Epithelial cell of proximal tubule (primary cell): Measurements from ENCODE around the gene ZNF445. TPM values are rescaled to one million over a fixed set of nuclear protein-coding genes. Genes with fewer than 3 reads are reported as not detected.

Source experiments
- DNase-seq: peaks from one replicate; pipeline ENCODE4 v3.0.0-alpha.2; 2011; ENCODE audit warnings: low read depth
- H3K4me3 ChIP-seq: 2 replicates; pipeline ENCODE4 v1.5.1; 2011; ENCODE audit warnings: low read depth, mild to moderate bottlenecking, low read length
- total RNA-seq: library from RNA; depleted of rRNA; stranded (reverse); fragments of >200 nt; gene quantifications from 2 replicates; pipeline ENCODE4 v1.2.3, GENCODE V29; 2015
- TF ChIP-seq, protein P1 (sequence below): conservative IDR thresholded peaks from 2 replicates; pipeline ENCODE4 v1.5.1; 2012; ENCODE audit warnings: low read depth, mild to moderate bottlenecking, low read length

Gene ZNF445
- total RNA-seq, 1 donor from 2014 or later = 3.6 TPM

DNA sequence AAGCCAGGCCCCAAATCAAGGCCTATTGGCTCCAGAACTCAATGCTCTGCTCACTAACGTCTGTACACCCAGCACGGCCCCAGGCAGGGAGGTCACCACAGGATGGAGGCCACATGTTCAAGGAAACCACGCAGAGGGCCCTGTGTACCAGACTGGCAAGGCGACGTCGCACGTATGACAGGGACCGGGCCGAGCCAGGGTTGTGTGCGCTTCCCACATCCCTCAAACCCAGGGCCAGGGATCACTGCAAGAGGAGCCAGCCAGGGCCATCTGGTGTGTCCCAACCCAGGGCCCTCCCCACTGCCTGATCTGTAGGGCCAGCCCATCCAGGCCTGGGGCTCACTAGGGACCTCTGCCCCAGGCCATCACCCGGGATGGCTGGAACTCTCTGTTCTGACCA is 62.0 kb downstream of the ZNF445 start:
- TF ChIP-seq, protein P1, sequence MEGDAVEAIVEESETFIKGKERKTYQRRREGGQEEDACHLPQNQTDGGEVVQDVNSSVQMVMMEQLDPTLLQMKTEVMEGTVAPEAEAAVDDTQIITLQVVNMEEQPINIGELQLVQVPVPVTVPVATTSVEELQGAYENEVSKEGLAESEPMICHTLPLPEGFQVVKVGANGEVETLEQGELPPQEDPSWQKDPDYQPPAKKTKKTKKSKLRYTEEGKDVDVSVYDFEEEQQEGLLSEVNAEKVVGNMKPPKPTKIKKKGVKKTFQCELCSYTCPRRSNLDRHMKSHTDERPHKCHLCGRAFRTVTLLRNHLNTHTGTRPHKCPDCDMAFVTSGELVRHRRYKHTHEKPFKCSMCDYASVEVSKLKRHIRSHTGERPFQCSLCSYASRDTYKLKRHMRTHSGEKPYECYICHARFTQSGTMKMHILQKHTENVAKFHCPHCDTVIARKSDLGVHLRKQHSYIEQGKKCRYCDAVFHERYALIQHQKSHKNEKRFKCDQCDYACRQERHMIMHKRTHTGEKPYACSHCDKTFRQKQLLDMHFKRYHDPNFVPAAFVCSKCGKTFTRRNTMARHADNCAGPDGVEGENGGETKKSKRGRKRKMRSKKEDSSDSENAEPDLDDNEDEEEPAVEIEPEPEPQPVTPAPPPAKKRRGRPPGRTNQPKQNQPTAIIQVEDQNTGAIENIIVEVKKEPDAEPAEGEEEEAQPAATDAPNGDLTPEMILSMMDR = no peak
- no peak overlapping the region for H3K4me3 ChIP-seq
- DNase-seq = no peak

DNA sequence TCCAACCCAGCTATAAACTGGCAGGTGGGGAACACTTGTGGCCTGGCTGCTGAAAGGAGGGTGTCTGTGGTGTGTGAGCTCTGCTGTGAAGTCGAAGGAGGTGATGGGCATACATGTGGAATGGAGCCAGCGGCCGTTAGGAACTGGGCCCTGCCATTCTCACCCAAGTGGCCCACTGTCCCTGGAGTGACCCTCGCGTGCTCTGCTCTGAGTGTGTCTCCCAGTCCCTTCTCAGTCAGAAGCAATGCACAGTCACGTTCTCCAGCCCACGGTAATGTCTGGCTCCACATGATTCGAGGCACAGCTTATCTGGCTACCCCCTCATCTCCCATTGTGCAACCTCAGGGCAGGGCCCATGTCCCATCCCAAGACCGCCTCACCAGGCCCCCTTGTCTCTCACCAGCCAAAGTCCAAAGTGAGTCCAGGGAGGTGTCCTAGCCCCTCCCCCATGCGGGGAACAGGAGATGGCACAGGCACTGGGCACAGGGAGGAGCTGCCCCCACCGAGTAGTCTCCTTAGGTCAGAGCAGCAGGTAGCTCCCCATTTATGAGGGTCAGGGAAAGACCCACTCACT is 62.9 kb downstream of the ZNF445 start:
- TF ChIP-seq, protein P1 = no peak
- no peak for DNase-seq
- no peak overlapping the region for H3K4me3 ChIP-seq

DNA sequence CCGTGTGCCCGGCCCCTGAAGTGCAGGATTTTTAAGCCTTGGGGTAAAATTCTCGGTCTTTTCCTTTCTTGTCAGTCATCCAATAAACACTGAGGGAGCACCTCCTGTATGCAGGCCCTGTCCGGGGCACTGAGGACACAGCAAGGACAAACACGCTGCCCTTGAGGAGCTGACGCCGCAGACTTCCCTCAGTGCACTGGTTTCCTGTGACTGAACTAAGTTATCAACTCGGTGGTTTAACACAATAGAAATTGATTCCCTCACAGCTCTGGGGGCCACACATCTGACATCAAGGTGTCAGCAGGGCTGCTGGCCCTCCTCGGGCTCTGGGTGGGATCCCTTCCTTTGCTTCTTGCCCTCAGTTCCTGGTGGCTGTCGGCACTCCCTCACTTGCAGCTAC is 65.1 kb downstream of the ZNF445 start:
- no peak overlapping the region for H3K4me3 ChIP-seq
- TF ChIP-seq, protein P1 = no peak
- DNase-seq = no peak

DNA sequence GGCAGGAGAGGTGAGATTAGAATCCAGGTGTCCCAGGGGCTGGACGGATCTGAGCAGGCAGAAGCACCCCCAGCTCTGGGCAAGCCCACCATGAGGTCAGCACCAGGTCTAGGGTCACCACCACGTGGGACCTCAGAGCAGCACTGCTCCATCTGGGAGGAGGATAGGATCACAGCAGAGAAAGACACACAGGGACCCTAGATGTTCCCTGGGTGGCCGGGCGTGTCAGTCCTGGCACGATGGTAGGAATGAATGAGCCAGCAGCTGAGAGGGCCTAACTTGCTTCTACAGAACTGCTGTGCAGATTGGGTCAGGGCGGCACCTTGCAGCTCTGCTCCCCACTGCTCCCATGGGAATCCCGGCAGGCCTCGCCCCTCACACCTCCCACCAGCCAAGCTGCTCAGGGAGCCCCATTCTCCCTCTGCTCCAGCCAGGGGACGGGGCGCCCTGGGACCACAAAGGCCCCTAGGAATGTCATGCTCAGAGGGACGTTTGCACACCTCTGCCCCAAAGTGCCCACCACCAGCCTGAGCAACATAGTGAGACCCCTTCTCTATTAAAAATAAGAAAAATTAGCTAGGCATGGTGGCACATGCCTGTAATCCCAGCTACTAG is 66.3 kb downstream of the ZNF445 start:
- no peak overlapping the region for H3K4me3 ChIP-seq
- no peak for DNase-seq
- TF ChIP-seq, protein P1 = no peak

DNA sequence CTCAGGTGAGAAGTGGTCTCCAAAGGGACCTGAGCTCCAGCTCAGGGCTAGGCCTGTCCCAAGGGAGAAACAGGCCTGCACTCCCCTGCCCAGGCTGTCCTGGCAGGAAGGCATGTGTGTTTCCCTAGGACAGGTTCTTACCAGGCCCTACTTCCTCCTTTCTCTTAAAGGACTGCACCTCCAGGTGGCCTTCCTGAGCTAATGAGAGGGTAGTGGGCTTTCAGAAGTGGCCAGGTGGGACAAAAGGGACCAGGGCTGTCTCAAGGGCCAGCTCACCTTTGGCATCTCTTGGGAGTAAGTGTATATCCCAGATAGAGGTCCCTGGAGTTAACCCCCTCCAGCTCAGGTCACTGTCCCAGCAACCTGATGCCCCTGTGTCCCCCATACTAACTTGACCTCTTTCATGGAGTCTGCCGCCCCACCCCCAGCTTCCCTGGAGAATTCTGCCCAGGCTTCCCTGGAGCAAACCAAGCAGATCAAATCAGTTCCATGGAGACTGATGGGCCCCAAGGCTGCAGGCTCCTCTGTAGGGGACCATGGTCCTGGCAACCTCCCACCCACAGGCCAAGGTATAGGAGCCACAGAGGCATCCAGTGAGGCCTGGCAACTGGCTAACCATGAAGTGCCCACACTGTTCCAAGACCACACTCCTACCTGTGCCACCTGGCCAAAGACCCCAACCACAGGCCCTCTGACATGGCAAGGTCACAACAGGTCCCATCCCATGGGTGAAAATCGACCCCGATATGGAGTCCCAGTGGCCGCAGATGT is 67.6 kb downstream of the ZNF445 start:
- no peak overlapping the region for H3K4me3 ChIP-seq
- TF ChIP-seq, protein P1 = no peak
- no peak for DNase-seq

DNA sequence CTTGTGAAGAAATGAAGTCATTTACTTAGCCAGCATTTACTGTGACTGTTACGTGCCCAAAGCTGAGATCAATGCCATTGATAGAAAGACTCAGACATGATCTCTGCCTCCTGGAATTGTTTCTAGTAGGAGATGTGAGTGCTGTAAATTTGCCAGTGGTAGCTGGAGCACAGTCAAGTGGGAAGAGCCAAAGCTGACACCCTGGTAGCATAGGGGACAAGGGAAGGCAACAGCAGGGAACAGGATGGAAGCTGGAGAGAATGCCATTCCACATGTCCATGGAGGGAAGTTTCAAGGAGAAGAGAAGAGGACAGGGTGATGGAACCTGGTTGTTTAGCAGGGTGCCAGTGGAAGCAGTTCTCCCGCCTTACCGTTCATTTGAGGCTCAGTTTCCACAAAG is 74.9 kb downstream of the ZNF445 start:
- TF ChIP-seq, protein P1 = no peak
- no peak for DNase-seq
- no peak overlapping the region for H3K4me3 ChIP-seq
